ENCODE data around the gene DNAJC5.
"Not testable (repeated sequence)": the region's sequence is repeated elsewhere in the genome, so short reads cannot be mapped to it uniquely, and the experiment has no call there.

The DNAJC5 gene

DNA sequence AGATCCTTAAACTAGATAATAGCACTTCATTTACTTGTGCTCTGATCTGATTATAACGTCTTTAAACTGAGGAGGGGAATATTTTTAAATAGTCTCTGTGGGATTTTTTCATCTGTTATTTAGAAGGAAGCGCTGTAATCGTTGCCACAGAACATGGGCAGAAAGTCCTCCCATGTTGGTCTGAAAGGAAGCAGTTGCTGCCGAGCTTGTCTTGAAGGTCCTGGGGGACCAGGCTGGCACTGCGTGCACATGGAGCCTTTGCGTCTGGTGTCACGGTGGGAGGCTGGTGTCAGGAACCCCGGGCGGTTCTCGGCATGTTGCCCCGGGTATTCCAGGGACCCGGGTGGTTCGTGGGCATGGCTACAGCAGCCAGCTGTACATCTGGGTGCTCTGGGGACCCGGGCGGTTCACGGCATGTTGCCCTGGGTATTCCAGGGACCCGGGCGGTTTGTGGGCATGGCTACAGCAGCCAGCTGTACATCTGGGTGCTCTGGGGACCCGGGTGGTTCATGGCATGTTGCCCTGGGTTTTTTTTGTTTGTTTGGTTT lies 18.4 kb upstream of the DNAJC5 start:
- TF ChIP-seq CTCF (conservative IDR thresholded peaks at IDR 0.05; ENCODE audit: low read depth, low read length) = no peak
- DNase-seq (ENCODE audit: low read depth) = no peak
- no peak overlapping the region for H3K4me3 ChIP-seq (ENCODE audit: low read depth, low read length)

DNA sequence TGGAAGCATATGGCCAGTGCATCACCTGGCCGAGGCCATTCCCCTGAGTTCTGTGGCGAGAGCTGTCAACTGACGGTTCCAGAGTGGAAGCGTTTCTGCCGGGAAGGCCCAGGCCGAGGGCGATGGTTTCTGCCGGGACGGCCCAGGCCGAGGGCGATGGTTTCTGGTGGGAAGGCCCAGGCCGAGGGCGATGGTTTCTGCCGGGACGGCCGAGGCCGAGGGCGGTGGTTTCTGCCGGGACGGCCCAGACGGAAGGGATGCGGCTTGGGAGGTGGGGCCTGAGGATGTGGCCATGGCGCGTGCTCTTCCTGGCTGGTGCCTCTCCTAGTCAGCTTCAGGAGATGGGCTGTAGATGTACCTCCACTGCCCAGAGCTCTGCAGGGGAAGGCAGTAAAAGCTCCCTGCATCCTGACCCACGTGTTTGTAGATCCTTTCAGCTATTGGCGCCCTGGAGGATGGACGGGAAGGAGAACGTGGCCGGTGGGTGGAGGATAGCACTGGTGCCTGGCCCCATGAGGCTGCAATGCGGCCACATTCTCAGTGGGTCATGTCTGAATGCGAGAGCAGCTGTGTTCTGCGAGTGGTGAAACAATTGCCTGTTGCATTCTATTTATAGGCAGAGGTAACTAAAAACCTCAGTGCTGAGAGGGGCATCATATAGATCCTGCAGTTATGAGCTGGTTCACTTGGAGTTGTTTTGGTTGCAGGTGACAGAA lies 17.0 kb upstream of the DNAJC5 start:
- no peak overlapping the region for H3K4me3 ChIP-seq (ENCODE audit: low read depth, low read length)
- no peak for TF ChIP-seq CTCF (conservative IDR thresholded peaks at IDR 0.05; ENCODE audit: low read depth, low read length)
- no peak for DNase-seq (ENCODE audit: low read depth)

GRCh38 chr20:63878899-63879663 lies 15.8 kb upstream of the DNAJC5 start:
- no peak for DNase-seq (ENCODE audit: low read depth)
- H3K4me3 ChIP-seq (ENCODE audit: low read depth, low read length) = no peak overlapping the region
- no peak for TF ChIP-seq CTCF (conservative IDR thresholded peaks at IDR 0.05; ENCODE audit: low read depth, low read length)

GRCh38 chr20:63880901-63881300 lies 14.0 kb upstream of the DNAJC5 start:
- not testable (repeated sequence) for DNase-seq (ENCODE audit: low read depth); H3K4me3 ChIP-seq (ENCODE audit: low read depth, low read length)

DNA sequence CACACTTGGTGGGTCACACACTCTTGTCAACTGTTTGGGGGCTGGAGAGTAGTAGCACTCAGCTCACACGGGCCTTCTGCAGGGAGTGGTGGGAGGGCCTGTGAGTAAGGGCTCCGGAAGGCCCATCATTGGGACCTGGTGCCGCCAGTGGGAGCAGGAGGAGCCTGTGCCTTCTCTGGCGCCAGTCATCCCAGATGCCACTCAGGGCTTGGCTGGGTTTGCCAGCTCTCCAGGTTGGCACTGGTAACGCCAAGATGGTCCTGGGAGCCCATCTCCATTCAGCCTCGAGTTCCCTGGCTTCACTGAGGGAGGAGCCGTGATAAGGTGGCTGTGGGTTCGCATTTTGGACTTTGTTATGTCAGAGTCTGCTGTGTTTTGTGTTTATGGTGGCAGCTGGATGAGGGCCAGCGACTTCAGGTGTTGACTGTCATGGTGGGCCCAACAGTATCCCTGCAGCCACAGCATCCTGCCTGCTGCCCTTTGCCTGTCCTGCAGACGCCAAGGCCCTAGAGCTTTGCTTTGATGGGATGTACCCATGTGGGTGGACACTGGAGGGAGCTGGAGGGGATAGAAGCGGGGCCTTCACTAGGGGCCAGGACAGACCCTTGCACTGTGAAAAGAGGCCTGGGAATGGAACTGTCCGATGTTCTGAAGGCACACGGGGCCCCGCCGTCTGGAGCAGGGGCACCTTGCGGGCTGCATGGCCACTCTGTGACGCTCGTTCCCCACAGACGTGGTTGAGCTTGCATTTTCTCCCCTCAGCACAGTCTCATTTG lies 13.3 kb upstream of the DNAJC5 start:
- DNase-seq (ENCODE audit: low read depth) = no peak
- no peak for TF ChIP-seq CTCF (conservative IDR thresholded peaks at IDR 0.05; ENCODE audit: low read depth, low read length)
- H3K4me3 ChIP-seq (ENCODE audit: low read depth, low read length) = no peak overlapping the region

- DNase-seq (ENCODE audit: low read depth) = no peak
- H3K4me3 ChIP-seq (ENCODE audit: low read depth, low read length) = no peak overlapping the region
- TF ChIP-seq CTCF (conservative IDR thresholded peaks at IDR 0.05; ENCODE audit: low read depth, low read length) = no peak
Observed at GRCh38 chr20:63882257-63883200, 12.4 kb upstream of the DNAJC5 start.
